Measurements from ENCODE around the gene FBXO38. TPM values are rescaled to one million over a fixed set of nuclear protein-coding genes. Genes with fewer than 3 reads are reported as not detected.

FBXO38 gene
- total and polyA plus RNA-seq, 9 of the 15 experiments (the other 6 are each of a cell fraction or from before 2014, with no cell fraction given) = 7.4 to 39.4 (median 29.3) TPM

GRCh38 chr5:148416921-148417320 lies 33.2 kb downstream of the FBXO38 start (continued):
- TF ChIP-seq, protein P1, sequence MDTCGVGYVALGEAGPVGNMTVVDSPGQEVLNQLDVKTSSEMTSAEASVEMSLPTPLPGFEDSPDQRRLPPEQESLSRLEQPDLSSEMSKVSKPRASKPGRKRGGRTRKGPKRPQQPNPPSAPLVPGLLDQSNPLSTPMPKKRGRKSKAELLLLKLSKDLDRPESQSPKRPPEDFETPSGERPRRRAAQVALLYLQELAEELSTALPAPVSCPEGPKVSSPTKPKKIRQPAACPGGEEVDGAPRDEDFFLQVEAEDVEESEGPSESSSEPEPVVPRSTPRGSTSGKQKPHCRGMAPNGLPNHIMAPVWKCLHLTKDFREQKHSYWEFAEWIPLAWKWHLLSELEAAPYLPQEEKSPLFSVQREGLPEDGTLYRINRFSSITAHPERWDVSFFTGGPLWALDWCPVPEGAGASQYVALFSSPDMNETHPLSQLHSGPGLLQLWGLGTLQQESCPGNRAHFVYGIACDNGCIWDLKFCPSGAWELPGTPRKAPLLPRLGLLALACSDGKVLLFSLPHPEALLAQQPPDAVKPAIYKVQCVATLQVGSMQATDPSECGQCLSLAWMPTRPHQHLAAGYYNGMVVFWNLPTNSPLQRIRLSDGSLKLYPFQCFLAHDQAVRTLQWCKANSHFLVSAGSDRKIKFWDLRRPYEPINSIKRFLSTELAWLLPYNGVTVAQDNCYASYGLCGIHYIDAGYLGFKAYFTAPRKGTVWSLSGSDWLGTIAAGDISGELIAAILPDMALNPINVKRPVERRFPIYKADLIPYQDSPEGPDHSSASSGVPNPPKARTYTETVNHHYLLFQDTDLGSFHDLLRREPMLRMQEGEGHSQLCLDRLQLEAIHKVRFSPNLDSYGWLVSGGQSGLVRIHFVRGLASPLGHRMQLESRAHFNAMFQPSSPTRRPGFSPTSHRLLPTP (IDR thresholded peaks at IDR 0.05; ENCODE audit: borderline replicate concordance, extremely low read depth, insufficient read length) = no peak

DNA sequence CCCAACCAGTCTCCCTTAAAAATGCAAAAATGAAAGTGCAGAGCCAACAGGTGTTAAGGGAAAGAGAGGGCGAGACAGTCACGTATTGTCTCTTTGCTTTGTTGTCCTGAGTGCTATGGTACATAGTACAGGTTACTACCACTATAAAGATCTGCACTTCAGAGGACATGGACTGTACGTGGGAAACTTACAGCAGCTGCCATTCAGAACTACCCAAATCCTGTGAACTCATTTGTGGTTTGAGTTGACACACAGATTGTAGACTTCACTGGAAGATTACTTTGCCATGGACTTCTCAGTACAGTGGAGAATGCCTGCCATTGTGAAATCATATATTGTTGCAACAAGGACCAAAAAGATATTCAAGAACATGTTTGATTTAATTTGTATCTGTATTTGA lies 34.8 kb downstream of the FBXO38 start:
- H3K9me1 ChIP-seq (ENCODE audit: control insufficient read depth, insufficient read depth, low read length) = no peaks in the 10 kb centered on the region
- intact Hi-C loops (cut with micrococcal nuclease) = loop anchor here (10.0 kb wide), 1 partner anchor 1914 kb away; no protein-coding TSS in a partner anchor
- no peak overlapping the region for H3K4me2 ChIP-seq (ENCODE audit: insufficient read depth, low read length)
- no peaks in the 10 kb centered on the region for H3K79me2 ChIP-seq (ENCODE audit: control insufficient read depth, insufficient read depth, low read length)
- H4K20me1 ChIP-seq (replicated peaks; ENCODE audit: control insufficient read depth, insufficient read depth, low read length) = no peaks in the 10 kb centered on the region
- no peaks in the 10 kb centered on the region for H3K9me3 ChIP-seq (replicated peaks; ENCODE audit: control insufficient read depth, insufficient read depth, low read depth, low read length)
- H3K4me1 ChIP-seq (replicated peaks in 1 of 2; ENCODE audit: control insufficient read depth in 2 of 2, insufficient read depth in 2 of 2, low read length in 2 of 2) = no peaks in the 10 kb centered on the region
- no peak overlapping the region for H3K27ac ChIP-seq (ENCODE audit: extremely low read depth, low read depth, low read length)
- WGBS (ENCODE audit: insufficient coverage, low coverage, missing lambda C conversion rate) = 83% methylated on average over 3 of the region's 3 CpGs
- BruUV-seq (replicated peaks) = no TSS peak
- no peak overlapping the region for H3K4me3 ChIP-seq
- FAIRE-seq = no peak
- H2AFZ ChIP-seq (ENCODE audit: low read depth, low read length) = no peak overlapping the region
- H3K27me3 ChIP-seq (ENCODE audit: control insufficient read depth in 2 of 2, insufficient read depth in 2 of 2, low read length in 2 of 2) = no peaks in the 10 kb centered on the region
- ChIA-PET POLR2A (no interaction called here), CTCF (ENCODE audit: low intra/inter-chr PET ratio) (no interaction called here)
- no peak for DNase-seq (ENCODE audit: extremely low read depth in 1 of 4, low spot score in 3 of 4)
- in situ Hi-C loops (cut with MboI) = no loop called here
- no peak for ATAC-seq
- peaks cover 84% of the 10 kb centered on the region for H3K36me3 ChIP-seq (ENCODE audit: control insufficient read depth, insufficient read depth, low read length)
- TF ChIP-seq ZNF384 (IDR thresholded peaks at IDR 0.05; ENCODE audit: low read depth, low read length) = no peak
- no peak for TF ChIP-seq EP300 (IDR thresholded peaks at IDR 0.05; ENCODE audit: low read length)
- TF ChIP-seq ZNF695 (CRISPR knock-in tag; IDR thresholded peaks at IDR 0.05) = no peak
- no peak for TF ChIP-seq ZC3H4 (CRISPR knock-in tag; IDR thresholded peaks at IDR 0.05; ENCODE audit: borderline replicate concordance)
- no peak for TF ChIP-seq CGGBP1 (CRISPR knock-in tag; IDR thresholded peaks at IDR 0.05)
- no peak for TF ChIP-seq ELK1 (CRISPR knock-in tag; IDR thresholded peaks at IDR 0.05)
- no peak for TF ChIP-seq THRA (IDR thresholded peaks at IDR 0.05)
- TF ChIP-seq CBX2 (IDR thresholded peaks at IDR 0.05; ENCODE audit: insufficient read depth, low read length, poor library complexity, severe bottlenecking) = no peak
- no peak for TF ChIP-seq CEBPZ (IDR thresholded peaks at IDR 0.05; ENCODE audit: borderline replicate concordance, low read depth, low read length)
- H3K9ac ChIP-seq (ENCODE audit: insufficient read depth in 1 of 2, low read depth in 2 of 2, low read length in 2 of 2) = no peak overlapping the region

Measured in K562 (cell line).